A549 (cell line): ENCODE data around the gene FAM13A.

Experiments
- CTCF ChIP-seq: fragments of >200 bp; sonication (Bioruptor Twin); formaldehyde crosslinking; IDR thresholded peaks from 3 replicates; pipeline ENCODE4 v1.5.1; 2016
- ZNF302 ChIP-seq: fragments of 250-450 bp; sonication (Bioruptor Pico); IDR thresholded peaks from 2 replicates; pipeline ENCODE4 v1.9.0; 2021; ENCODE audit warnings: inconsistent platforms, mild to moderate bottlenecking, moderate library complexity

GRCh38 chr4:88765729-88766128 lies 291.3 kb downstream of the FAM13A start:
- TF ChIP-seq CTCF (no peak), ZNF302 (CRISPR knock-in tag) (no peak)
